Mesenchymal stem cell (in vitro differentiated cells and primary cell): ENCODE measurements around the gene MICU1.

Experiments
- DNase-seq: peaks from one replicate; pipeline ENCODE4 v3.0.0-alpha.2; 2013
- H2AFZ ChIP-seq: one replicate; pipeline ENCODE4 v1.6.1; 2013; ENCODE audit warnings: low read depth, mild to moderate bottlenecking, control low read depth, inconsistent platforms, low read length, moderate library complexity
- H2AK5ac ChIP-seq: 2 replicates; pipeline ENCODE4 v1.6.1; 2013; ENCODE audit warnings: low read length, moderate library complexity, mild to moderate bottlenecking, inconsistent platforms; ENCODE audit not compliant: severe bottlenecking
- H2BK120ac ChIP-seq: one replicate; pipeline ENCODE4 v1.6.1; 2013; ENCODE audit warnings: low read depth, mild to moderate bottlenecking, inconsistent platforms, low read length, moderate library complexity
- H2BK12ac ChIP-seq, 2 experiments: one replicate each; pipeline ENCODE4 v1.6.1; 2013; ENCODE audit warnings: inconsistent platforms in 2 of 2, low read length in 2 of 2, mild to moderate bottlenecking in 2 of 2, moderate library complexity in 2 of 2, control low read depth in 1 of 2
- H2BK15ac ChIP-seq: one replicate; pipeline ENCODE4 v1.6.1; 2013; ENCODE audit warnings: mild to moderate bottlenecking, low read depth, inconsistent platforms; ENCODE audit not compliant: poor library complexity, severe bottlenecking
- H2BK5ac ChIP-seq: 2 replicates; pipeline ENCODE4 v1.6.1; 2013; ENCODE audit warnings: low read depth, mild to moderate bottlenecking, low read length, control low read depth, inconsistent platforms; ENCODE audit not compliant: poor library complexity, severe bottlenecking
- H3K14ac ChIP-seq, 2 experiments: one replicate each; pipeline ENCODE4 v1.6.1; 2013; ENCODE audit warnings: inconsistent platforms in 2 of 2, low read length in 2 of 2, control low read depth in 1 of 2, mild to moderate bottlenecking in 1 of 2, moderate library complexity in 1 of 2
- H3K18ac ChIP-seq, 2 experiments: one replicate each; pipeline ENCODE4 v1.6.1; 2013; ENCODE audit warnings: inconsistent platforms in 2 of 2, low read length in 2 of 2, control low read depth in 1 of 2, low read depth in 1 of 2, mild to moderate bottlenecking in 1 of 2
- H3K23ac ChIP-seq, 2 experiments: one replicate each; pipeline ENCODE4 v1.6.1; 2013; ENCODE audit warnings: inconsistent platforms in 2 of 2, low read length in 2 of 2, mild to moderate bottlenecking in 2 of 2, moderate library complexity in 2 of 2, control low read depth in 1 of 2
- H3K27ac ChIP-seq: 2 replicates; pipeline ENCODE4 v1.5.1; 2013; ENCODE audit warnings: mild to moderate bottlenecking, moderate library complexity, low read length, control low read depth, inconsistent platforms; ENCODE audit not compliant: poor library complexity, severe bottlenecking
- H3K27me3 ChIP-seq, 2 experiments: 2 replicates each; pipeline versions ENCODE4 v1.6.1 to v1.7.0; 2013; ENCODE audit warnings: low read length in 2 of 2, mild to moderate bottlenecking in 2 of 2, moderate library complexity in 2 of 2, control low read depth in 1 of 2, inconsistent platforms in 1 of 2; ENCODE audit not compliant: control insufficient read depth in 1 of 2, insufficient read depth in 1 of 2
- H3K36me3 ChIP-seq, 2 experiments: 2 replicates each; pipeline versions ENCODE4 v1.6.1 to v1.7.0; 2013; ENCODE audit warnings: low read length in 2 of 2, control low read depth in 1 of 2, inconsistent platforms in 1 of 2, low read depth in 1 of 2, mild to moderate bottlenecking in 1 of 2; ENCODE audit not compliant: insufficient read depth in 2 of 2, control insufficient read depth in 1 of 2
- H3K4ac ChIP-seq, 2 experiments: one replicate each; pipeline ENCODE4 v1.6.1; 2013; ENCODE audit warnings: inconsistent platforms in 2 of 2, low read length in 2 of 2, mild to moderate bottlenecking in 2 of 2, moderate library complexity in 2 of 2, control low read depth in 1 of 2, low read depth in 1 of 2
- H3K4me1 ChIP-seq: 2 replicates; pipeline ENCODE4 v1.6.1; 2013; ENCODE audit warnings: low read depth, low read length, control low read depth; ENCODE audit not compliant: control insufficient read depth, insufficient read depth
- H3K4me2 ChIP-seq: 2 replicates; pipeline ENCODE4 v1.6.1; 2013; ENCODE audit warnings: low read length, mild to moderate bottlenecking, inconsistent platforms; ENCODE audit not compliant: poor library complexity, severe bottlenecking
- H3K4me3 ChIP-seq, 2 experiments: 2 replicates each; pipeline versions ENCODE4 v1.5.1 to v1.7.0; 2013; ENCODE audit warnings: low read length in 2 of 2, mild to moderate bottlenecking in 2 of 2, control low read depth in 1 of 2, low read depth in 1 of 2; ENCODE audit not compliant: insufficient read depth in 1 of 2
- H3K79me1 ChIP-seq: replicated peaks from 2 replicates; pipeline ENCODE4 v1.6.1; 2013; ENCODE audit warnings: mild to moderate bottlenecking, control low read depth, low read length, inconsistent platforms; ENCODE audit not compliant: poor library complexity, severe bottlenecking
- H3K9ac ChIP-seq: 2 replicates; pipeline ENCODE4 v1.7.0; 2013; ENCODE audit warnings: mild to moderate bottlenecking, low read length, moderate library complexity
- H3K9me3 ChIP-seq: 2 replicates; pipeline ENCODE4 v1.7.0; 2013; ENCODE audit warnings: mild to moderate bottlenecking, low read length; ENCODE audit not compliant: control insufficient read depth
- H4K8ac ChIP-seq: one replicate; pipeline ENCODE4 v1.6.1; 2013; ENCODE audit warnings: inconsistent platforms, mild to moderate bottlenecking, low read length, moderate library complexity
- H4K91ac ChIP-seq: one replicate; pipeline ENCODE4 v1.6.1; 2013; ENCODE audit warnings: mild to moderate bottlenecking, low read length, inconsistent platforms
- WGBS: methylation state at CpG from one replicate; pipeline ENCODE4 v1.1.7; 2013; ENCODE audit warnings: mixed read lengths; 5-methylcytosine and 5-hydroxymethylcytosine counted together

MICU1 gene

DNA sequence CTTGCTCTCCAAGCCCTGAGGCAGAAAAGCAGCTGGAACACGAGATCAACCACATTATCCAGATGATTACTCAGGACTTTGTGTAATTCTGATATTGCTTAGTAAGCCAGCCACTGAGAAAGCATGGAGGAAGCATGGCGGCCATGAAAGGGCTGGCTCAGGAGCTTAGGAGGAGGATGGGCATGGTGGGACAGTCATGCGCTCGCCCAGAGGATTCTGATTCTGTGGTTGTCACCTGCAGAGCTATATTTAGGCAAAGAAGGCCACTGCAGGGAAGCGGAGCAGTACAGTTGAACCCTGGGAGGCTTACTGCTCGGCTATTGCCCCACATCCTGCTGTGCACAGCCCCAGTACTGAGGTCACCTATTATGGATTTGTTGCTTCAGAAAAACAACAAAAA, 142.4 kb downstream of the MICU1 start:
- Histone ChIP-seq H3K79me1 (peaks cover 3% of the 10 kb centered on the region), H3K4ac (no peak overlapping the region), H3K9me3 (no peaks in the 10 kb centered on the region), H4K8ac (no peak overlapping the region), H3K14ac (no peak overlapping the region), H2AK5ac (no peak overlapping the region), H3K18ac (no peak overlapping the region), H2AFZ (no peak overlapping the region), H2BK120ac (no peak overlapping the region), H3K27ac (no peak overlapping the region), H3K36me3 (peaks cover 4 to 13% of the 10 kb centered on the region in 2 experiments), H2BK5ac (no peak overlapping the region), H3K27me3 (no peaks in the 10 kb centered on the region), H3K4me1 (peaks cover 3% of the 10 kb centered on the region), H3K4me2 (no peak overlapping the region), H3K4me3 (no peak overlapping the region), H3K23ac (no peak overlapping the region), H2BK12ac (no peak overlapping the region), H3K9ac (no peak overlapping the region), H4K91ac (no peak overlapping the region), H2BK15ac (no peak overlapping the region)
- 96% methylated on average over 6 of the region's 6 CpGs for WGBS
- DNase-seq: no peak

DNA sequence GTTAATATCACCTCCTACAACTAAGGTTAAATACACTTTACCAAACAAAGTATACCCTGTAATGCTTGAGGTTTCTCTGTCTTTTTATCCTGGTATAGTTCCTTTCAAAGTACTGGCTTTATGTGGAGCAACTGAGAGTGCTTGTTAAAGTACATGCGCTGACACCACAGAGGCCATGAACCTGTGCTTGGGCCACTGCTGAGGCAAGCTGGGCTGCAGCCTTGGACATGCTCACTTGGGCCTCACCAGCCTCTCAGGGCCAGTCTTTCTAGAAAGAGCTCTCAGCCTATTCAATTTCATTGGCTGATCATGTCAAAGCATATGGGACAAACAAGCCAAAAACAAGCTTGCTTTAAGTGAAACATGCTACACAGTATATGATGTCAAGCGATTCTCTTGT, 145.0 kb downstream of the MICU1 start:
- H3K9ac ChIP-seq: no peak overlapping the region

DNA sequence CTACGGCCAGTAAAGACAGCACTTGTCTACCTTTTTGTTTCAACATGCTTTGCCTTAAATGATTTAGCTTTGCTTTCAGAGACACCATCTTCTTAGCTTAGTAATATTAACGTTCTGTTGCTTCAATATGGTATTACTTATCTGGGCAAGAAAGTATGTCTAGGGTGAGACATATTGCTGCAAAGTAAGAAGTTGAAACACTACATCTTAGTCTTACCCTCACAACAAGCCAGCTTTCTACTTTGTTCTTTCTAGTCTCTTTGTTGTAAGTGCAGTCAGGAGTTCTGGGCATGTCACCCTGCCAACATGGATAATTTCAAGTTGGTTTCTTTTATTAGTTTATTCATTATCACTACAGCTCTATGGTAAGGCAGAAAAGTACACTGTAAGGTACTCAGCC, 148.4 kb downstream of the MICU1 start:
- peaks cover 9 to 45% of the 10 kb centered on the region in 2 experiments for H3K36me3 ChIP-seq
- no peak overlapping the region for H3K4me3 ChIP-seq
- H3K4ac ChIP-seq: no peak overlapping the region
- H3K4me1 ChIP-seq: no peaks in the 10 kb centered on the region
- H3K27me3 ChIP-seq: no peaks in the 10 kb centered on the region
- H3K27ac ChIP-seq: no peak overlapping the region
- no peak overlapping the region for H3K18ac ChIP-seq
- no peak overlapping the region for H3K9ac ChIP-seq
- H2AK5ac ChIP-seq: no peak overlapping the region
- H3K14ac ChIP-seq: no peak overlapping the region
- no peak overlapping the region for H3K23ac ChIP-seq
- H4K91ac ChIP-seq: no peak overlapping the region
- no peak overlapping the region for H2AFZ ChIP-seq
- H3K9me3 ChIP-seq: no peaks in the 10 kb centered on the region
- 100% methylated on average over 1 of the region's 2 CpGs for WGBS
- no peak overlapping the region for H4K8ac ChIP-seq
- DNase-seq: no peak
- H2BK12ac ChIP-seq: no peak overlapping the region
- H2BK15ac ChIP-seq: no peak overlapping the region
- H2BK5ac ChIP-seq: no peak overlapping the region
- H2BK120ac ChIP-seq: no peak overlapping the region
- H3K79me1 ChIP-seq: no peaks in the 10 kb centered on the region
- H3K4me2 ChIP-seq: no peak overlapping the region

More for the DNA sequence above, 145.0 kb downstream of the MICU1 start:
- H3K14ac ChIP-seq: no peak overlapping the region
- H2BK12ac ChIP-seq: no peak overlapping the region
- H2BK120ac ChIP-seq: no peak overlapping the region
- no peak overlapping the region for H2BK15ac ChIP-seq
- no peak for DNase-seq
- H4K8ac ChIP-seq: no peak overlapping the region
- no peak overlapping the region for H3K4ac ChIP-seq
- no peak overlapping the region for H3K4me2 ChIP-seq
- H3K36me3 ChIP-seq: peaks cover 7 to 25% of the 10 kb centered on the region in 2 experiments
- peaks cover 3% of the 10 kb centered on the region for H3K4me1 ChIP-seq
- H2AFZ ChIP-seq: no peak overlapping the region
- H3K23ac ChIP-seq: no peak overlapping the region
- H3K79me1 ChIP-seq: peaks cover 3% of the 10 kb centered on the region
- H3K27me3 ChIP-seq: no peaks in the 10 kb centered on the region
- no peak overlapping the region for H4K91ac ChIP-seq
- H3K27ac ChIP-seq: no peak overlapping the region
- 97% methylated on average over 1 of the region's 2 CpGs for WGBS
- H2AK5ac ChIP-seq: no peak overlapping the region
- H3K9me3 ChIP-seq: no peaks in the 10 kb centered on the region
- no peak overlapping the region for H2BK5ac ChIP-seq
- H3K18ac ChIP-seq: no peak overlapping the region
- no peak overlapping the region for H3K4me3 ChIP-seq

DNA sequence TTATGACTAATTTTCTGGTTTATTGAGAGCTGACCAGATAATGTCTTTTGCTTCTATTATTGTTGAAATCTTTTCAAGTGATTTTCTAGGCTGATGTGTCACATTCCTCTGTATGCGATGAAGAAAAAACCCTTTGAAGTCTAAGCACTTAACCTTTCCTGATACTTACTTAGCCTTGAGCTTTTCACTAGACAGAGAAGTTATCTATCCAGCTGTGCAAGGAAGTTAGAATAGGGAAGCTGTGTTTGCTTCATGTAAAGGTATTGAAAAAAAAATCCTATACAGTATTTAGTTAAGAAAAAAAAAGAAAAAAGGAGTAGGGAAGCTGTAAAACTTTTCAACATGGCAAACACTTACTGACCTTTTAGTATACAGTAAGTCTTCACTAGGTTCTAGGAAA, 153.6 kb downstream of the MICU1 start:
- Histone ChIP-seq H3K4me1 (no peaks in the 10 kb centered on the region), H3K27ac (no peak overlapping the region), H2BK120ac (no peak overlapping the region), H3K4ac (no peak overlapping the region), H3K9ac (no peak overlapping the region), H2BK12ac (no peak overlapping the region), H3K27me3 (no peaks in the 10 kb centered on the region), H3K14ac (no peak overlapping the region), H3K4me3 (no peak overlapping the region), H2AK5ac (no peak overlapping the region), H3K36me3 (peaks cover 9 to 66% of the 10 kb centered on the region in 2 experiments), H3K18ac (no peak overlapping the region), H2AFZ (no peak overlapping the region), H4K91ac (no peak overlapping the region), H3K9me3 (no peaks in the 10 kb centered on the region), H3K79me1 (no peaks in the 10 kb centered on the region), H3K23ac (no peak overlapping the region), H2BK5ac (no peak overlapping the region), H4K8ac (no peak overlapping the region), H3K4me2 (no peak overlapping the region), H2BK15ac (no peak overlapping the region)
- WGBS: no CpG with 5 or more reads among the region's 1 CpG
- DNase-seq: no peak
